Measurements from ENCODE around the gene UBLCP1. TPM values are rescaled to one million over a fixed set of nuclear protein-coding genes. Genes with fewer than 3 reads are reported as not detected.

Gene UBLCP1
- total and polyA plus RNA-seq, 3 experiments from 2014 or later: 41.8 to 59.0 (median 44.4) TPM

- Histone ChIP-seq H3K27me3 (ENCODE audit: insufficient read depth, low read length, poor library complexity, severe bottlenecking) (no peaks in the 10 kb centered on the region), H3K36me3 (ENCODE audit: insufficient read depth, low read length) (no peaks in the 10 kb centered on the region), H3K4me3 (ENCODE audit: low read length) (peak within 1 kb of the TSS; percentile 18), H3K9me3 (ENCODE audit: low read length) (no peaks in the 10 kb centered on the region), H3K4me1 (ENCODE audit: insufficient read depth, low read length) (peaks cover 5% of the 10 kb centered on the region), H3K27ac (ENCODE audit: low read depth, low read length) (no peak within 1 kb of the TSS)
- CTCF ChIA-PET: no interaction called here
- H3K4me1 Mint-ChIP-seq: peaks cover 17 to 27% (median 26%) of the 10 kb centered on the region in 3 donors
- H3K27ac Mint-ChIP-seq: peak within 1 kb of the TSS in 4 of 8 donors; percentile 17 to 61 (median 51)
- no peaks in the 10 kb centered on the region for H3K9me3 Mint-ChIP-seq
- DNase-seq: no peak
- H3K36me3 Mint-ChIP-seq: peaks cover 0 to 3% (median 0%) of the 10 kb centered on the region in 3 donors
- H3K4me3 Mint-ChIP-seq: peak within 1 kb of the TSS; percentile 48 to 88 (median 71)
- POLR2A ChIA-PET: no interaction called here
- H3K27me3 Mint-ChIP-seq: peaks cover 4 to 24% of the 10 kb centered on the region in 2 donors
These were observed 67.2 kb downstream of the UBLCP1 start, which contains the start of gene IL12B for GRCh38 chr5:159330131-159330800. Gene IL12B (minus strand): TSS chr5:159330487. CDS start chr5:159326782, 3,705 bp downstream.

- peak overlapping the region; percentile 38 for H3K4me3 ChIP-seq (ENCODE audit: low read length)
- H3K4me3 Mint-ChIP-seq: peak overlapping the region; percentile 48 to 88 (median 71)
- no peaks in the 10 kb centered on the region for H3K27me3 ChIP-seq (ENCODE audit: insufficient read depth, low read length, poor library complexity, severe bottlenecking)
- no peaks in the 10 kb centered on the region for H3K9me3 ChIP-seq (ENCODE audit: low read length)
- H3K4me1 Mint-ChIP-seq: peaks cover 18 to 34% (median 33%) of the 10 kb centered on the region in 3 donors
- peaks cover 3 to 15% of the 10 kb centered on the region in 2 donors for H3K27me3 Mint-ChIP-seq
- peak overlapping the region in 7 of 8 donors; percentile 15 to 68 (median 35) for H3K27ac Mint-ChIP-seq
- peaks cover 0 to 3% (median 0%) of the 10 kb centered on the region in 3 donors for H3K36me3 Mint-ChIP-seq
- ChIA-PET CTCF (interaction anchor here (0.7 to 1.5 kb wide), 9 partner anchors 11 to 694 kb away, joined by 3 to 6 read pairs (median 4); no protein-coding TSS in a partner anchor), POLR2A (no interaction called here)
- H3K27ac ChIP-seq (ENCODE audit: low read depth, low read length): no peak overlapping the region
- no peaks in the 10 kb centered on the region for H3K36me3 ChIP-seq (ENCODE audit: insufficient read depth, low read length)
- peak; percentile 61 to 81 (median 69) for DNase-seq
- no peaks in the 10 kb centered on the region for H3K9me3 Mint-ChIP-seq
- peaks cover 5% of the 10 kb centered on the region for H3K4me1 ChIP-seq (ENCODE audit: insufficient read depth, low read length)
These were observed 68.2 kb downstream of the UBLCP1 start for GRCh38 chr5:159331093-159331973.

GRCh38 chr5:159332800-159333544 lies 69.9 kb downstream of the UBLCP1 start:
- peak overlapping the region in 2 of 7 donors; percentile 25 to 71 for H3K4me3 Mint-ChIP-seq
- CTCF ChIA-PET: interaction anchor here (1.2 to 1.5 kb wide), 3 partner anchors 20 to 654 kb away, joined by 3 to 4 read pairs (median 4); no protein-coding TSS in a partner anchor
- H3K4me1 ChIP-seq (ENCODE audit: insufficient read depth, low read length): peaks cover 20% of the 10 kb centered on the region

GRCh38 chr5:159333545-159333925 lies 70.4 kb downstream of the UBLCP1 start:
- Mint-ChIP-seq H3K27ac (peak overlapping the region in 1 of 8 donors; percentile 63), H3K36me3 (no peaks in the 10 kb centered on the region), H3K9me3 (no peaks in the 10 kb centered on the region), H3K4me3 (no peak overlapping the region), H3K4me1 (peaks cover 39 to 56% (median 55%) of the 10 kb centered on the region in 3 donors), H3K27me3 (peaks cover 0 to 4% of the 10 kb centered on the region in 2 donors)
- Histone ChIP-seq H3K4me3 (ENCODE audit: low read length) (no peak overlapping the region), H3K27ac (ENCODE audit: low read depth, low read length) (no peak overlapping the region), H3K36me3 (ENCODE audit: insufficient read depth, low read length) (no peaks in the 10 kb centered on the region), H3K9me3 (ENCODE audit: low read length) (no peaks in the 10 kb centered on the region), H3K27me3 (ENCODE audit: insufficient read depth, low read length, poor library complexity, severe bottlenecking) (no peaks in the 10 kb centered on the region), H3K4me1 (ENCODE audit: insufficient read depth, low read length) (peaks cover 26% of the 10 kb centered on the region)
- no peak for DNase-seq
- POLR2A ChIA-PET: no interaction called here
- CTCF ChIA-PET: interaction anchor here (1.5 kb wide), 1 partner anchor 653 kb away, joined by 4 read pairs; no protein-coding TSS in a partner anchor

More at GRCh38 chr5:159332800-159333544, 69.9 kb downstream of the UBLCP1 start:
- POLR2A ChIA-PET: interaction anchor here (0.7 kb wide), 2 partner anchors 574 to 655 kb away, joined by 3 read pairs; no protein-coding TSS in a partner anchor
- Histone ChIP-seq H3K9me3 (ENCODE audit: low read length) (no peaks in the 10 kb centered on the region), H3K27me3 (ENCODE audit: insufficient read depth, low read length, poor library complexity, severe bottlenecking) (no peaks in the 10 kb centered on the region), H3K36me3 (ENCODE audit: insufficient read depth, low read length) (no peaks in the 10 kb centered on the region), H3K4me3 (ENCODE audit: low read length) (no peak overlapping the region), H3K27ac (ENCODE audit: low read depth, low read length) (no peak overlapping the region)
- H3K4me1 Mint-ChIP-seq: peaks cover 34 to 50% (median 49%) of the 10 kb centered on the region in 3 donors
- no peaks in the 10 kb centered on the region for H3K36me3 Mint-ChIP-seq
- peak overlapping the region in 4 of 8 donors; percentile 33 to 75 (median 52) for H3K27ac Mint-ChIP-seq
- DNase-seq: no peak
- peaks cover 0 to 8% of the 10 kb centered on the region in 2 donors for H3K27me3 Mint-ChIP-seq
- no peaks in the 10 kb centered on the region for H3K9me3 Mint-ChIP-seq

Other genes starting within 250 kb of the UBLCP1 start
- gene EBF1, start 163.4 kb upstream of the UBLCP1 start, total RNA-seq: under 1 TPM in 1 of 2 experiments, not detected in 1; 0.18 TPM
- gene EBF1, start 163.4 kb upstream of the UBLCP1 start, polyA plus RNA-seq: not detected
- gene RNF145, start 53.7 kb upstream of the UBLCP1 start, total RNA-seq: 10 to 100 TPM; 80.0 to 85.0 TPM
- gene RNF145, start 53.7 kb upstream of the UBLCP1 start, polyA plus RNA-seq: 12.9 TPM
- not detected for gene IL12B, start 67.2 kb downstream of the UBLCP1 start, total RNA-seq
- gene IL12B, start 67.2 kb downstream of the UBLCP1 start, polyA plus RNA-seq: not detected

Data from CD8-positive, alpha-beta memory T cell (primary cell).